Stimulated activated naive CD8-positive, alpha-beta T cell treated with anti-CD3 and anti-CD28 coated beads, Interleukin-15, amount 100 ng/mL, for 72 hours (primary cell): ENCODE results near the gene ZFR2.
A peak's percentile ranks its signal among the peaks of the same experiment; 100 is the strongest.

Experiments used
- ATAC-seq: fragments of 150-1000 bp; cut with Tn5 transposase; 2 replicates; pipeline ENCODE4 v1.10.0; 2021; ENCODE audit warnings: mild to moderate bottlenecking, moderate library complexity
- DNase-seq, 2 donors: peaks; one replicate each; pipeline ENCODE4 v3.0.0; 2021 to 2022
- H3K27ac Mint-ChIP-seq, 2 donors: one replicate each; pipeline ENCODE4 v1.8.0; 2022; ENCODE audit warnings: mild to moderate bottlenecking in 2 of 2, mixed read lengths in 2 of 2, moderate library complexity in 2 of 2
- H3K27me3 Mint-ChIP-seq: one replicate; pipeline ENCODE4 v1.8.0; 2022; ENCODE audit warnings: mixed read lengths
- H3K4me1 Mint-ChIP-seq: one replicate; pipeline ENCODE4 v1.8.0; 2022; ENCODE audit warnings: mild to moderate bottlenecking, mixed read lengths
- H3K4me3 Mint-ChIP-seq, 2 donors: one replicate each; pipeline ENCODE4 v1.8.0; 2022; ENCODE audit warnings: mild to moderate bottlenecking in 2 of 2, mixed read lengths in 2 of 2, moderate library complexity in 1 of 2
- H3K9me3 Mint-ChIP-seq, 2 donors: one replicate each; pipeline ENCODE4 v1.8.0; 2022; ENCODE audit warnings: mixed read lengths in 2 of 2

Gene ZFR2

GRCh38 chr19:3852614-3853254, 16.1 kb downstream of the ZFR2 start:
- no peak overlapping the region for H3K4me3 Mint-ChIP-seq
- no peak for ATAC-seq
- H3K9me3 Mint-ChIP-seq, result peaks cover 16 to 27% of the 10 kb centered on the region in 2 donors
- H3K27ac Mint-ChIP-seq, result peak overlapping the region in 1 of 2 donors; percentile 71
- H3K27me3 Mint-ChIP-seq, result no peaks in the 10 kb centered on the region
- no peaks in the 10 kb centered on the region for H3K4me1 Mint-ChIP-seq
- no peak for DNase-seq

- peaks cover 16 to 27% of the 10 kb centered on the region in 2 donors for H3K9me3 Mint-ChIP-seq
- no peak overlapping the region for H3K4me3 Mint-ChIP-seq
- DNase-seq (no peak), ATAC-seq (no peak)
- H3K4me1 Mint-ChIP-seq, result no peaks in the 10 kb centered on the region
- no peaks in the 10 kb centered on the region for H3K27me3 Mint-ChIP-seq
- H3K27ac Mint-ChIP-seq, result peak overlapping the region in 1 of 2 donors; percentile 71
Measured at GRCh38 chr19:3852177-3852511, 16.7 kb downstream of the ZFR2 start.

- Mint-ChIP-seq H3K4me1 (no peaks in the 10 kb centered on the region), H3K9me3 (peaks cover 16 to 27% of the 10 kb centered on the region in 2 donors), H3K4me3 (no peak overlapping the region), H3K27me3 (no peaks in the 10 kb centered on the region), H3K27ac (no peak overlapping the region)
- DNase-seq, result no peak
- ATAC-seq, result no peak
Measured at GRCh38 chr19:3851254-3852176, 17.3 kb downstream of the ZFR2 start.

GRCh38 chr19:3850320-3850972, 18.4 kb downstream of the ZFR2 start:
- no peaks in the 10 kb centered on the region for H3K4me1 Mint-ChIP-seq
- DNase-seq, result no peak
- H3K4me3 Mint-ChIP-seq, result no peak overlapping the region

GRCh38 chr19:3849787-3850186, 19.1 kb downstream of the ZFR2 start:
- ATAC-seq (no peak), DNase-seq (no peak)
- Mint-ChIP-seq H3K4me3 (no peak overlapping the region), H3K9me3 (peaks cover 16 to 27% of the 10 kb centered on the region in 2 donors), H3K4me1 (no peaks in the 10 kb centered on the region), H3K27me3 (no peaks in the 10 kb centered on the region), H3K27ac (no peak overlapping the region)

More at GRCh38 chr19:3850320-3850972, 18.4 kb downstream of the ZFR2 start:
- no peak for ATAC-seq
- H3K9me3 Mint-ChIP-seq, result peaks cover 16 to 27% of the 10 kb centered on the region in 2 donors
- no peaks in the 10 kb centered on the region for H3K27me3 Mint-ChIP-seq
- H3K27ac Mint-ChIP-seq, result no peak overlapping the region

- H3K27me3 Mint-ChIP-seq, result no peaks in the 10 kb centered on the region
- no peaks in the 10 kb centered on the region for H3K4me1 Mint-ChIP-seq
- DNase-seq, result peak; percentile 28 to 32
- no peak overlapping the region for H3K27ac Mint-ChIP-seq
- no peak overlapping the region for H3K4me3 Mint-ChIP-seq
- peak; percentile 64 for ATAC-seq
- peaks cover 16 to 27% of the 10 kb centered on the region in 2 donors for H3K9me3 Mint-ChIP-seq
Measured at GRCh38 chr19:3849092-3849491, 19.7 kb downstream of the ZFR2 start.

- DNase-seq (no peak), ATAC-seq (no peak)
- Mint-ChIP-seq H3K9me3 (no peaks in the 10 kb centered on the region), H3K4me3 (no peak overlapping the region), H3K4me1 (no peaks in the 10 kb centered on the region), H3K27me3 (no peaks in the 10 kb centered on the region), H3K27ac (no peak overlapping the region)
Measured at GRCh38 chr19:3844596-3844995, 24.2 kb downstream of the ZFR2 start.

GRCh38 chr19:3842948-3843347, 25.9 kb downstream of the ZFR2 start:
- no peaks in the 10 kb centered on the region for H3K4me1 Mint-ChIP-seq
- no peaks in the 10 kb centered on the region for H3K9me3 Mint-ChIP-seq
- no peak for ATAC-seq
- no peaks in the 10 kb centered on the region for H3K27me3 Mint-ChIP-seq
- no peak overlapping the region for H3K27ac Mint-ChIP-seq
- H3K4me3 Mint-ChIP-seq, result no peak overlapping the region
- no peak for DNase-seq

- H3K4me1 Mint-ChIP-seq, result no peaks in the 10 kb centered on the region
- no peaks in the 10 kb centered on the region for H3K9me3 Mint-ChIP-seq
- ATAC-seq (no peak), DNase-seq (no peak)
- H3K27me3 Mint-ChIP-seq, result no peaks in the 10 kb centered on the region
- H3K27ac Mint-ChIP-seq, result no peak overlapping the region
- no peak overlapping the region for H3K4me3 Mint-ChIP-seq
Measured at GRCh38 chr19:3840804-3841203, 28.0 kb downstream of the ZFR2 start.

GRCh38 chr19:3839941-3840340, 28.9 kb downstream of the ZFR2 start:
- H3K27me3 Mint-ChIP-seq, result no peaks in the 10 kb centered on the region
- DNase-seq (no peak), ATAC-seq (no peak)
- H3K9me3 Mint-ChIP-seq, result no peaks in the 10 kb centered on the region
- no peak overlapping the region for H3K27ac Mint-ChIP-seq
- H3K4me3 Mint-ChIP-seq, result no peak overlapping the region
- no peaks in the 10 kb centered on the region for H3K4me1 Mint-ChIP-seq

- no peaks in the 10 kb centered on the region for H3K9me3 Mint-ChIP-seq
- ATAC-seq, result no peak
- no peak overlapping the region for H3K4me3 Mint-ChIP-seq
- no peaks in the 10 kb centered on the region for H3K27me3 Mint-ChIP-seq
- no peak for DNase-seq
- no peaks in the 10 kb centered on the region for H3K4me1 Mint-ChIP-seq
- H3K27ac Mint-ChIP-seq, result no peak overlapping the region
Measured at GRCh38 chr19:3838661-3839060, 30.2 kb downstream of the ZFR2 start.

- DNase-seq (no peak), ATAC-seq (no peak)
- Mint-ChIP-seq H3K4me3 (no peak overlapping the region), H3K4me1 (no peaks in the 10 kb centered on the region), H3K27ac (no peak overlapping the region), H3K27me3 (no peaks in the 10 kb centered on the region), H3K9me3 (no peaks in the 10 kb centered on the region)
Measured at GRCh38 chr19:3837922-3838321, 30.9 kb downstream of the ZFR2 start.

GRCh38 chr19:3837332-3837731, 31.5 kb downstream of the ZFR2 start:
- DNase-seq (no peak), ATAC-seq (no peak)
- Mint-ChIP-seq H3K9me3 (no peaks in the 10 kb centered on the region), H3K27me3 (no peaks in the 10 kb centered on the region), H3K4me1 (no peaks in the 10 kb centered on the region), H3K4me3 (no peak overlapping the region), H3K27ac (no peak overlapping the region)

- no peak overlapping the region for H3K4me3 Mint-ChIP-seq
- H3K9me3 Mint-ChIP-seq, result no peaks in the 10 kb centered on the region
- H3K27me3 Mint-ChIP-seq, result no peaks in the 10 kb centered on the region
- peak; percentile 39 for ATAC-seq
- no peaks in the 10 kb centered on the region for H3K4me1 Mint-ChIP-seq
- no peak for DNase-seq
- no peak overlapping the region for H3K27ac Mint-ChIP-seq
Measured at GRCh38 chr19:3836887-3837286, 32.0 kb downstream of the ZFR2 start.

GRCh38 chr19:3835055-3835435, 33.8 kb downstream of the ZFR2 start:
- Mint-ChIP-seq H3K9me3 (no peaks in the 10 kb centered on the region), H3K27ac (no peak overlapping the region), H3K4me1 (no peaks in the 10 kb centered on the region), H3K4me3 (no peak overlapping the region), H3K27me3 (no peaks in the 10 kb centered on the region)
- DNase-seq, result no peak
- ATAC-seq, result no peak
